ENCODE data around the gene IL23A.
A peak's percentile ranks its signal among the peaks of the same experiment; 100 is the strongest.
"Not testable (repeated sequence)": the region's sequence is repeated elsewhere in the genome, so short reads cannot be mapped to it uniquely, and the experiment has no call there.

IL23A gene

GRCh38 chr12:56326126-56326525 is 12.6 kb upstream of the IL23A start:
- no peak for DNase-seq (ENCODE audit: low read depth)

GRCh38 chr12:56326533-56326932 is 12.2 kb upstream of the IL23A start:
- no peak for DNase-seq (ENCODE audit: low read depth)

DNA sequence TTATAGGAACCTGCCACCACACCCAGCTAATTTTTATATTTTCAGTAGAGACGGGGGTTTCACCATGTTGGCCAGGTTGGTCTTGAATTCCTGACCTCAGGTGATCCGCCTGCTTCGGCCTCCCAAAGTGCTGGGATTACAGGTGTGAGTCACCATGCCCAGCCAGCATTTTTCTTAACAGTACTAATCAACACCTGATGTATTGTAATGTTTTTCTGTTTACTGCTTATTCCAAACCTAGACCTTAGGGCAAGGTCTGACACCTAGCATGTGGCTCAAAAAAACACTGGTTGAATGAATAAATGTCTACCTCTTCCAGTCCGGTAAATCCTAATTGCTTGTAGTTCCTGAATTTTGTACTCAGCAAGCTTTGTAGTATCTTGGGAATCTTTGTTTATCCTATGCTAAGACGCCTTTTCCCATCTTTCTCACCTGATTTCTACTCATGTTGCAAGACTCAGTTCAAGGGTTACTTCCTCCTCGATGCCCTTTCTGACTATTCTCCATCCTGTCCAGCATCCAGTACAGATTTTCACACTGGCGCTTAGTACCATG is 7.7 kb upstream of the IL23A start:
- DNase-seq (ENCODE audit: low read depth), result no peak

- no peak for DNase-seq (ENCODE audit: low read depth)
These were observed 6.0 kb upstream of the IL23A start for GRCh38 chr12:56332512-56333196.

DNA sequence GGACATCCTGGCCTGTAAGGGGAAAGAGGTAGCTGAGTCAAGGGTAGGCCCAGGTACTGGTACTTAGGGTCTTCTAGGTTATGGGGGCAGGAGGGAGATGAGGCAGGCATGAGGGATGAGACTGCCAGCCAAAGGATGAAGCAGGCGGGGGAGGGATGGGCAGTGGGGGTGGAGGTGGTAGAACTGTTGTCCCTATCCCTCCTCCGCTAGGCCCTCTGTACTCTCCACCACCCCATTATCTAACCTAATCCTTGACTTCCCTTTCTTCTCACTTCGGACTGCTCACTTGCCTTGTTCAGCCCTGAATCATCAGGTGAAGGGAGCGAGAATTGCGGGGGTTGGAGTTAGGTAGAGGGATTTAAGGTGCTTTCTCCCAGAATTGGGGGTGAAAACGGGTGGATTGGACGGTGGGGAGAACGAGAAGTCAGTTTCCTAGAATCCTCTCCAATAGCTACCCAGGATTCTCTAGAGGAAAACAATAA is 5.4 kb upstream of the IL23A start:
- DNase-seq (ENCODE audit: low read depth), result no peak

DNA sequence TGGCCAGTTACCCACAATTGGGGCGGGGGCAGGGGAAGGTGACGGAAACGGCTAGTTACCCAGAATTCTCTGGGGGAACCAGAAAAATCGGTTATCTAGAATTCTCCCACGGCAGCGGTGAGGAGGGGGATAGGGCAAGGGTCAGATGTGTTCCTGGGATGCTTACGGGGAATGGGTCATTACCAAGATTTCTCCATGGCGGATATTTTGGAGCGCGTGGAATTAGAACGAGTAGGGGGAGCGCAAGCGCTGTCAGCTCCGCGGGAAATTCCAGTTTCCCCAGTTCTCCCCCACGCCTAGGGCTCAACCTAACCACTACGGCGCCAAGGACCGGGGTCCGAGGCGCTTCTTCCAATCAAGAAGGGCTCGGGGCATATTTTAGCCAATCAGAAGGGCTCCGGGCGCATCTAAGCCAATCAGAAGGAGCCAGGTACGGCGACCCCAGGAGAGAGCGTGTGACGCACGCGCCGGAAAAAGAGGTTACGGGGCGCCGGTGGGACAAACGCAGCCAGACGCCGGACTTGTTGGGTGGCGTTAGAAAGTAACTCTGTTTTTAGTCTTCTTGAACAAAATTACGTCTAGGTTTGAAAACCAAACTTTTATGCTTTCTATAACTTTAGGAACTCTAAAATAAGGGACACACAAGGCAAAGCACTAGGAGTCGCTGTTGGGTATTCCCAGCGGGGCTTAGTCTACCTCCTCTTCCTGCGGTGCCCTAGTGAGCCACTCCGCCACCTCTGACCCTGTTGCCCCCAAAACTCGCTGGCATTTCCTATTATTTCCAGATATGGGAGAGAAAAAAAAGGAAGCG is 4.8 kb upstream of the IL23A start, which contains the start of gene PAN2:
TSS of gene PAN2 (minus strand) at position 322 of the 811 bp plus-strand sequence. CDS start 906 bp downstream, outside the sequence.
- DNase-seq (ENCODE audit: low read depth), result peak; percentile 97

DNA sequence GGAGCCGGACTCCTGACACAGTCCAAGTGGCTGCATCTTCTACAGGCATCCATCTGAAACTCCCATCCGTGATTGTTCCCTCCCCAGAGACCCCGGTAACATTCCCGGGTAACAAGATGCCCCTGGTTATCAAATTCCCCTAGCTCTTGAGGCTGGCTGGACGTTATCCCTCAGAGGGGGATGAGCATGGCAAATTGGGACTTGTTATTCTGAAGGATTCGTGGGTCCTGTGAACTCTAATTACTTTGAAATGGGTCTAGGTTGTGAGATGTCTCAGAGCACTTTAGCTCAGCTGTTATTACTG is 4.2 kb upstream of the IL23A start:
- no peak for DNase-seq (ENCODE audit: low read depth)

DNA sequence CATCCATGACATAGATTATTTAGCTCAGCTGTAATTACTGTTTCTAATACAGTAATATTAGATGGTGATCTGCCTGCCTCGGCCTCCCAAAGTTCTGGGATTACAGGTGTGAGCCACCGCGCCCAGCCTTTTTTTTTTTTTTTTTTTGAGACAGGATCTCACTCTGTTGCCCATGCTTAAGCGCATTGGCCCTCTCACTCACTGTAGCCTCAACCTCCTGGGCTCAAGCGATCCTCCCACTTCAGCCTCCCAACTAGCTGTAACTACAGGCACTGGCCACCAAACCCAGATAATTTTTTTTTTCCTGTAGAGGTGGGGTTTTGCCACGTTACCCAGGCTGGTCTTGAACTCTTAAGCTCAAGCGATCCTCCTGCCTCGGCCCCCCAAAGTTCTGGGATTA is 3.2 kb upstream of the IL23A start:
- DNase-seq (ENCODE audit: low read depth), result not testable (repeated sequence)

DNA sequence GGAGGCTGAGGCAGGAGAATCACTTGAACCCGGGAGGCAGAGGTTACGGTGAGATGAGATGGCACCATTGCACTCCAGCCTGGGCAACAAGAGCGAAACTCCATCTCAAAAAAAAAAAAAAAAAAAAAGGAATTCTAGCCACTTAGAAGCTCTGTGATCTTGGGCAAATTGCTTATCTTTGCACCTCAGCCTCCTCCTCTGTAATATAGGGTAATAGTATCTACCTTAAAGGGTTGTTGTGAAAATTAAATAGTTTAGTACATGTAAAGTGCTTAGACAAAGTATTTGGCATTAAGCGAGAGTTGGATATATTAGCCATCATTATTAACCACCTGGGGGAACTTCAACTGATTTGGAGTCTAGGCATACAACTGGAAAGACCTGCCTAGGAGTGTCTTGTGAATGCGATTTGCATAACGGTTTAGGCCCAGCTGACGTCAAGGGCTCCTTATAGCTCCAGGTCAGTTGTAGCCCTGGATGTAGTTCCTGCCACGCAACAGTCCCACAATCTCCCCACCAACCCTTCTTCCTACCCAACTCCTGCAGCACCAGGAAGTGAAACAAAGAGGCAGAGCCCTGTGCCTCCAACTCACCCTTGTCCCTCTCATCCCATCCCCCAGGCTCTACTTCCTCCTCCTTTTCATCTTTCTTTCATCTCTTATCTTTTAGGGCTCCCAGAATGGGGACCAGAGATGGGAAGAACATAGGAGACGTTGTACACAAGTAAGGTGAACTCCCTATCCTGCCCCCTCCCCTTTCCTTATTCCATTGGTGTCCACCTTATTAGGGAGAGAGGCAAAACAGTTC is 2.1 kb upstream of the IL23A start:
- DNase-seq (ENCODE audit: low read depth), result no peak

DNA sequence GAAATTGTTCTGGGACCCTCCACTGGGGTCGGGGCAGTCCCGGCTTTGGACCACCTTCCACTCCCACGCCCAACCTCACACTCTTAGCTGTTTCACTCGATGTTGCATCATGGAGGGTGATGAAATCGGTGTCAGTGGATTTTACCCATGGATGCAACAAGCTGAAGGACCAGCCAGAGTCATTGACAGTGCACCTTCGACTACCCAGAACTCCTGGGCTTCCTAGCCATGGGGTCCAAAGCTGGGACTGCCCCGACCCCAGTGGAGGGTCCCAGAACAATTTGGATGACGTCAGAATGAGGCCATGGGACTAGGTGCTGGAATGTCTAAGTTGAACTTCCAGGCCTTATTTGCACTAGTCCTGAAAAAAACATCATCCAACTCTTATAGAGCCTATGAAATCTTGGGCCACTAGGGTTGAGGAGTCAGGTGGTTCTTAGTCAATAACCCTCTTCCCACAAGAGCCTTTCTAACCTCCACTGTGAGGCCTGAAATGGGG is 882 bp upstream of the IL23A start:
- no peak for DNase-seq (ENCODE audit: low read depth)

GRCh38 chr12:56339158-56339422 is 406 bp downstream of the IL23A start:
- DNase-seq (ENCODE audit: low read depth), result no peak

DNA sequence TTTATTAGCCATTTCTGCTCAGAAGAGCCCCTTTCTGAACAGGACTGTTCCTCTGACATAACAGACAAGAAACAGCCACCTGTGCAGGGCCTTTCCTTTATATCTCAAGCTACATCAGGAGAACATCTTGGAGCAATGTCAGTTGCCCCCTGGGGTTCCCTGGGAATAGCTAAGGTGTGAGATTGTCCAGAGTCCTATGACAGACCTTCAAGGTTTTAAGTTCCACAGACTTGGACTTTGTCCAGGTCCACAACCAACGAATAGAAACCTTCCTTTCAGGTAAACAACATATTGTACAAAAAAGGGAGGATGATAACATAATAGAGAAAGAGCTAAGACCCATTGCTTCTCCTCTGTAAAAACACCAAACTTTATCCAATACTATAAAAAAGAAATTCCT is 2.9 kb downstream of the IL23A start:
- no peak for DNase-seq (ENCODE audit: low read depth)

DNA sequence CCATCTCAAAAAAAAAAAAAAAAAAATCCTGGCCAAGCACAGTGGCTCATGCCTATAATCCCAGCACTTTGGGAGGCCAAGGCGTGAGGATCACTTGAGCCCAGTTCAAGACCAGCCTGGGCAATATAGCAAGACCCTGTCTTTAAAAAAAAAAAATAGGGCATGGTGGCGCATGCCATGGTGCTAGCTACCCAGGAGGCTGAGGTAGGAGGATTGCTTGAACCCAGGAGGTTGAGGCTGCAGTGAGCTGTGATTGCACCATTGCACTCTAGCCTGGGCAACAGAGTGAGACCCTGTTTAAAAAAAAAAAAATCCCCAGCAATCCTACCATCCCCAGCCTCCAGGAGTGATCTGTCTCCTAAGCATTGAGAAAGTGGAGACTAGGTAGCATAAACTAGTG is 3.6 kb downstream of the IL23A start:
- not testable (repeated sequence) for DNase-seq (ENCODE audit: low read depth)

- no peak for DNase-seq (ENCODE audit: low read depth)
These were observed 8.0 kb downstream of the IL23A start for GRCh38 chr12:56346675-56347074.

GRCh38 chr12:56347255-56347654 is 8.6 kb downstream of the IL23A start:
- DNase-seq (ENCODE audit: low read depth), result not testable (repeated sequence)

GRCh38 chr12:56348776-56349175 is 10.1 kb downstream of the IL23A start:
- DNase-seq (ENCODE audit: low read depth), result no peak

- no peak for DNase-seq (ENCODE audit: low read depth)
These were observed 12.0 kb downstream of the IL23A start for GRCh38 chr12:56350662-56351061.

DNA sequence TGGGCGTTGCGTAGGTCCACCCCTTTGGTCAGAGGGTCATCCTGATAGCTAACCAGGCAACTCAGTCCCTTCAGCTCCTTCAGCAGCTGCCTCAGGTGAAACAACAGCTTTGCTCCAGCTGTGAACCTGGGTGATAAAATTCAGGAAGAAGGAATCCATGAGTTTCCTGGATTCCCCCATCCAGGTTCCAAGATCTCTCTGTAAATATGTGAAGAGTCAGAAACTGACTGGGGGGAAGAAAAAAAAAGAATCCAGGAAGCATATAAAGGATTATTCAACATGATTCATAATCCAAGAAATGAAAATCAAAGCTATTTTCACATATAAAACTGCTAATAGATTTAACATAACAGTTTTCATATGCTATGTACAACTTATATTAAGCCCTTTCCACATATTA is 12.6 kb downstream of the IL23A start:
- DNase-seq (ENCODE audit: low read depth), result no peak

DNA sequence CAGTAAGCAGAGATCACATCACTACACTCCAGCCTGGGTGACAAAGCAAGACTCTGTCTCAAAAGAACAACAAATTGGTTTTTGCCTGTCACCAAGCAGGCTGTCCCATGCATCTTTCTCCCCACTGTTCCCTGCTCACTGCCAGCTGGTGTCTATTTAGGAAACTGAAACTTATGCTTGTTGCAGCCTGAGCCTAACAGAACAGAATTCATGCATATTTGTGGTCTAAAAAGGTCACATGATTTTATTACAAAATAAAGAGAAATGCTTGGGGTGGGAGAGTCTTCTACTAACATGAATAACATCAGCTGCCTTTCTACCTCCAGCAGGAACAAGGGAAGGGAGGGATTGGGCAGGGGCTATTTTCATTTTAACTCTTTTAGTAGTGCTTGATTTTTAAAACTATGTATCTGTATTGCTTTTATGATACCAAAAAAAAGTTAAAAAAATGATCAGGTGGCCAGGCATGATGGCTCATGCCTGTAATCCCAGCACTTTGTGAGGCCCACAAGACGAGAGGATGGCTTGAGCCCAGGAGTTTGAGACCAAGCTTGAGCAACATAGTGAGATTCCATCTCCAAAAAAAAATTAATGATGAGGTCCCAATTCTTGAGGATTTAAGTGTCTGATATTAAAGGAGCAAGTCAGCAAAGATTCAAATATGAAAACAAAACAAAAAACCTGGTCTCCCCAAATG is 20.3 kb downstream of the IL23A start:
- DNase-seq (ENCODE audit: low read depth), result peak; percentile 72

- DNase-seq (ENCODE audit: low read depth), result peak; percentile 100
These were observed 21.4 kb downstream of the IL23A start, which contains the start of gene STAT2 for GRCh38 chr12:56359851-56360767. TSS of gene STAT2 (minus strand) at chr12:56360107. CDS start at chr12:56356571, 3,536 bp downstream.

Measured in stromal cell of bone marrow (primary cell).